B cell (primary cell): Measurements from ENCODE around the gene SLC22A13.

ENCODE experiments used
- EZH2 ChIP-seq: IDR thresholded peaks from 2 replicates; pipeline ENCODE4 v1.6.1; 2012; ENCODE audit warnings: borderline replicate concordance, low read depth, mild to moderate bottlenecking, moderate library complexity, low read length; ENCODE audit not compliant: insufficient read depth, poor library complexity, severe bottlenecking
- TF ChIP-seq, protein P1 (sequence below): fragments of 200-600 bp; IDR thresholded peaks from one replicate; pipeline ENCODE4 v1.8.0; 2022; ENCODE audit warnings: antibody characterized with exemption, mild to moderate bottlenecking

DNA sequence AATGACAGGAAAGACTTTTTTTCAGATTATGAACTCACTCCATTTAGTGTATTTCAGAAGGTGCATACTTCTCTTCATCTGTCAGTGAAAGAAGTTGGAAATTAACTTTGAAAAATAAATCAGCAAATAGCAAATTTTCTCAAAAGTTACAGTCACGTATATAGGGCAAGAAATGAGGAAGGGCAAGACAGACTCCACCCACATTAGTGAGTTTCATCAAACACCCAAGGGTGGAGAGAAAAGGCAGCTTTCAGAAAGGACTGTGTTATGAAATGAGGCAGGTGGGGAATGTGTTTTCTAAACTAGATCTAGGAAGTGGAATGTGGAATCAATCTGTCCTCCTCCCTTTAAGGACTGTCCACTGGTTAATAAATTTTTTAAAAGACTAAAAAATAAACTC, 2.9 kb downstream of the SLC22A13 start:
- TF ChIP-seq, protein P1, sequence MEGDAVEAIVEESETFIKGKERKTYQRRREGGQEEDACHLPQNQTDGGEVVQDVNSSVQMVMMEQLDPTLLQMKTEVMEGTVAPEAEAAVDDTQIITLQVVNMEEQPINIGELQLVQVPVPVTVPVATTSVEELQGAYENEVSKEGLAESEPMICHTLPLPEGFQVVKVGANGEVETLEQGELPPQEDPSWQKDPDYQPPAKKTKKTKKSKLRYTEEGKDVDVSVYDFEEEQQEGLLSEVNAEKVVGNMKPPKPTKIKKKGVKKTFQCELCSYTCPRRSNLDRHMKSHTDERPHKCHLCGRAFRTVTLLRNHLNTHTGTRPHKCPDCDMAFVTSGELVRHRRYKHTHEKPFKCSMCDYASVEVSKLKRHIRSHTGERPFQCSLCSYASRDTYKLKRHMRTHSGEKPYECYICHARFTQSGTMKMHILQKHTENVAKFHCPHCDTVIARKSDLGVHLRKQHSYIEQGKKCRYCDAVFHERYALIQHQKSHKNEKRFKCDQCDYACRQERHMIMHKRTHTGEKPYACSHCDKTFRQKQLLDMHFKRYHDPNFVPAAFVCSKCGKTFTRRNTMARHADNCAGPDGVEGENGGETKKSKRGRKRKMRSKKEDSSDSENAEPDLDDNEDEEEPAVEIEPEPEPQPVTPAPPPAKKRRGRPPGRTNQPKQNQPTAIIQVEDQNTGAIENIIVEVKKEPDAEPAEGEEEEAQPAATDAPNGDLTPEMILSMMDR, result no peak
- TF ChIP-seq EZH2, result no peak
